IPS-NIHi7 (cell line): ENCODE results near the gene EPS8.
"Not testable (repeated sequence)": the region's sequence is repeated elsewhere in the genome, so short reads cannot be mapped to it uniquely, and the experiment has no call there.

Experiments
- DNase-seq: peaks from one replicate; pipeline ENCODE4 v3.0.0; 2012; ENCODE audit warnings: mixed read lengths; ENCODE audit errors: extremely low spot score

The EPS8 gene

DNA sequence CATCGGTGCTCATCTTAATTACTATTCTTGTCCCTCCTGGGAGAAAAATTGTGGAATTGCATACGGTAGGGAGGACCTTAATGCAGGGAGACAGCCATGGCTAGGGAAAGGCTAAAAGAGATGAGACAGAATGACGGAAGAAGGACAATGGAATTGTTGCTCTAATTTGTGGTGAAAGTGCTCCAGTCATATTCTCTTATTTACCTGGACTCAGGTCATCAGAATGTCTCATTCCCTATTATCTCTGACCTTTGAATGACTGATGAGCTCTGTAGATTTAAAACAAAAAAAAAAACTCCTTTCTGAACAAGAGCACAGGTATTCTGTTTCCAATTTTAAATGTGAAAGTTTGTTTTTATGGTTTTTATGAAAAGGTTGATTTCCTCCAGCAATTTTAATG is 8.6 kb upstream of the EPS8 start:
- DNase-seq: no peak

DNA sequence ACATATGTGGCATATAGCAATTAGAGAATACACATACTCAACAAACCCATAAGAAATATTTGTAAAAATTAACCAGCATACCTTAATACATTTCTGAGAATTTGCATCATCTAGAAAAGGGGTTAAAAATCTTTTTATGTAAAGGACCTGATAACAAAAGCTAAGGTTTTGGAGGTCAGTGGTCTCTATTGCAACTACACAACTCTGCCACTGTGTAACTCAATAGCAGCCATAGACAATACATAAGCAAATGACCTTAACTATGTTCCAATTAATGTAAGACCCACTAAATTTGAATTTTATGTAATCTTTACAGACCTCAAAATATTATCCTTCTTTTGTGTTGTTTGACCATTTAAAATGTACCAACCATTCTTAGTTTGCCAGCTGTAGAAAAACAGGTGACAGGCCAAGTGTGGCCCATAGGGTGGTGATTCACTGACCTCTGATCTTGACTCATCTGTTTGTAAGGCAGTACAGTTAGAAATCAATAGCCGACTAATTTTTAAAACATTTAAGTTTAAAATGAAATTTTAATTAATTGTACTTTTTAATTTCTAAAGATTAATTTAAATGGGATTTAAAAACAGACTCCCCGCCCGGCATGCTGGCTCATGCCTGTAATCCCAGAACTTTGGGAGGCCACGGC is 7.4 kb upstream of the EPS8 start:
- DNase-seq: no peak

- no peak for DNase-seq
These were observed 5.6 kb upstream of the EPS8 start for GRCh38 chr12:15794836-15795235.

DNA sequence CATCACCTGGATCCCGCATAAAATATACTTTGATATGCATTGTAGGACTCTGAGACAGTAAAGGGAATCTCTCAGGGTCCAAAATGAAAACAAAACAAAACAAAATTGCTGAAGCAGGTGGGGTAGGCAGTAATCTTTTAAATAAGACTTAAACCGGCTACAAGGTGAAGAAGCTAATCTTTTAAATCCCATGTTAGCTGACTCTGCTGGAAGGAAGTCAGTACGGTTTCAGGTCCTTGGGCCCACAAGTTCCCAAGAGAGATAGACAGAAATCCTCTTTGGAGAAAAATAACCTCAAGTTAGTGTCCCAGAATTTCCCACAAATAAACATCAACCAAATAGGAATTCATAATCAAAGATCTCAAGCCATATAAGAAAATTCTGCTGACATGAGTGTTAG is 5.0 kb upstream of the EPS8 start:
- DNase-seq: no peak

GRCh38 chr12:15788233-15789219 is 662 bp downstream of the EPS8 start:
- peak; percentile 27 for DNase-seq

GRCh38 chr12:15787778-15788177 is 1.4 kb downstream of the EPS8 start:
- DNase-seq: no peak

GRCh38 chr12:15786772-15787171 is 2.4 kb downstream of the EPS8 start:
- DNase-seq: no peak

DNA sequence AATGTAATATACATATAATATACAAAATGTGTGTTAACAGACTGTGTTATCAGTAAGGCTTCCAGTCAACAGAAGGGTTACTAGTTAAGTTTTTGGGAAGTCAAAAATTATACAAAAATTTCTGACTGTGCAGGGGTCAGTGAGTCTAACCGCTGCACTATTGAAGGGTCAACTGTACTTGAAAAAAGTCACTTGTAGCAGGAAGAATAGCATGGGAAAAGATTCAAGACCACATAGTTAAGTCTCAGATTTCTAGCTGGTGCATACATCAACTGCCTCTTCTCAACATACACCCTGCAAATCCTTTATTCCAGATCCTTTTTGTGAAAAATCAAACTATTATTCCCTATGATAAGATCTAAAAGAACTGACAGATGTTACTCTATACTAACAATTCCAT is 5.9 kb downstream of the EPS8 start:
- DNase-seq: no peak

- DNase-seq: no peak
These were observed 6.5 kb downstream of the EPS8 start for GRCh38 chr12:15782667-15783066.

DNA sequence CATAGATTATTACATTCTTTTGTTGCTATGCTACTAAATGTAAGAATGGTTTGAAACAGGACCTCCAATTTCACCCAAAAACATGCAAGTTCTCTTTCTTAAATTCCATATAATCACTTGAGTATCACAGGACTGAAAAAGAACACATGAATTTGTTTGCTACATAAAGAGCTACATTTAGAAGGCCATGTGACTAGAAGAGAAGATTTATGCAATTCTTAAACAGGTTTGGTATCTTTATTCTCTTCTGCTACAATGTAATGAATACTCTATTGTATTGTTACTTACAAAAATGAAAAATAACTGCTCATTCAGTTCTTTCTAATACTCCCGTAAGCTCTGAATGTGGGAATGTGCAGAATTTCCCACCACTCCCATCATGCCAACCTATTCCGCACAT is 9.3 kb downstream of the EPS8 start:
- DNase-seq: no peak

- no peak for DNase-seq
These were observed 11.1 kb downstream of the EPS8 start for GRCh38 chr12:15778126-15778525.

DNA sequence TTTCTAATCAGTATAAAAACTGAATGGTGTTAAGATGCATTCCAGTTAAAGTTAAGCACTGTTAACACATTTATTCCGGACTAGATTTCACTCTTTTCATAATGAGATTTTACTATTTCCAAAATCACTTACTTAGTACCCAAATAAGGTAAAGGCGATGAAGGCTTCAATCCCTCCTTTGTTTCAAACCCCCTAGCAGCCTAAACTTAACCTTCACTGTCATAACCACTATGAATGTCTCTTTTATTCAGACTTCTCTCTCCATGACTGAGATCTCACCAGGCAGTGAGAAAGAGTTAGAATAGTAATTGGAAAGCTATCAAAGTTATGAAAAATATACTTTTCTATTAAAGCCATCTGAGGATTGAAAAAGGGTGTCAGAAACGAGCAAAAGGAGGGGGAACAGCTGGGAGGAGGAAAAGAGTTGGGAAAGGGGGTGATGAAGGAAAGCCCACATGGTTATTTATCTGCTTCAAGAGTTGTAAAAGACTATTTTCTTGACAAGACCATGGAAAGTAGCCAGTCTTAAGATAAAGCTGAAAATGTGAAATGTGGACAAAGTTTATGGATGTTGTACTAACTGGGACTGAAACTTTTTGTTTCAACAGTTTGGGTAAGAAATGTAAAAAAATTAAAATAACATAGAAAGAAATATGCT is 11.7 kb downstream of the EPS8 start:
- no peak for DNase-seq

DNA sequence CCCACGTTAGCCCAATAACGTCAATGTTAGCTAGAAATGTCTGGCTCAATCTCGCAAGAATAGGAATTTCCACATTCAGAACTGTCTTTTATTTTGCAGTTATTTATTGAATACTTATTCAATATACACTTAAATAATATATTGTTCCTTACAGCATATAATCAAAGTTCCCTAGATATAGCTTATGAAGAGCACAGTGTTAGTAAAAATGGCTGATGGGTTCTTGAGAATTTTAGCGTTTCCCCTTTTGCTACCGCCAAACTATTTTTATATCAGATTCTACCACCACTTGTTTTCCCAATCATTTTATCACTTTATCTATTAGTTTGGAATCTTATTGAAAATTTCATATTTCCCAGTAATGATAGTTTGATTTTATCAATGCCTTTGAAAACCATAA is 12.7 kb downstream of the EPS8 start:
- no peak for DNase-seq

GRCh38 chr12:15774819-15775218 is 14.4 kb downstream of the EPS8 start:
- DNase-seq: no peak

DNA sequence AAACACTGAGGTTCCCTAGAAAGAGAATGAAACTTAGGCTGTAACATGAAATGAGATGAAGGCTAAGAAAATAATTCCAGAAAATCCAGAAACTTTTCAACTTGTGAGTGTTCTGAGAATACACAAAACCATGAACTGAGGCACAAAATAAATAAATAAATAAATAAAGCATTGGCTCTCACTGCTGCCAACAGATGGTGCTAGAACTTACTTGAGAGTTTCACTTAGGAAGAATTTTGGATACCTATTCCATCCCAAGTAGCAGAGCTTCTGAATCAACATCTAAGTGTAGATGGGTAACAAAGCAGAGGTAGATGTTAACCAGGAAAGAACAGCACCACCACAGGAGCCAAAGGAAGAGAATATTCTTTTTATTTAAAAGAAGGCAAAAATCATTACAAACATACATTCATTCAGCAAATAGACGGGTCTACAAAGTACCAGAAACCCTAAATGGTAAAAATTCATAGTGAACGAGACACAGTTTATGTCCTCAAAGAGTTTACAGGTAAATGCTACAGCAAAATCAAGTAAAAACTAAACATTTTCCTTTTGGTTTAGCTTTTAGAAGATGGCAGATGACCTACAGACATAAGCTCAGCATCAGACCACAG is 16.7 kb downstream of the EPS8 start:
- peak; percentile 16 for DNase-seq

GRCh38 chr12:15770581-15770980 is 18.6 kb downstream of the EPS8 start:
- no peak for DNase-seq

- no peak for DNase-seq
These were observed 19.2 kb downstream of the EPS8 start for GRCh38 chr12:15770021-15770420.

DNA sequence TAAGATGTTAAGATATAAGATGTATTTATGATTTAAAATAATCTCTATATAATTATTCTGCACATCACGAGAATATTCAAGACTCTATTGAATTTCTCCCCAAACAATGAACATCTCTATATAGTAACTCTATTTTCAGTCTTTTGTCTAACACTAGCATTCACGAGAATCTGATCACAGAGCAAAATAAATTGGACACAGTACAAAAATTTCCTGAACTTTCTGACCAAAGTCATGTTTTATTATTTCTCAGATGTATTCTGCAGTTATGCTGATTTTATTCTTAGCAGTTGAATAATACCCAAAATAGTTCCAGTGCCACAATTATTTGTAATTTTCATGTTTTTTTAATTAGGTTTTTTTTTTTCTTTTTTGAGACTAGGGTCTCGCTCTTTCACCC is 19.6 kb downstream of the EPS8 start:
- no peak for DNase-seq

DNA sequence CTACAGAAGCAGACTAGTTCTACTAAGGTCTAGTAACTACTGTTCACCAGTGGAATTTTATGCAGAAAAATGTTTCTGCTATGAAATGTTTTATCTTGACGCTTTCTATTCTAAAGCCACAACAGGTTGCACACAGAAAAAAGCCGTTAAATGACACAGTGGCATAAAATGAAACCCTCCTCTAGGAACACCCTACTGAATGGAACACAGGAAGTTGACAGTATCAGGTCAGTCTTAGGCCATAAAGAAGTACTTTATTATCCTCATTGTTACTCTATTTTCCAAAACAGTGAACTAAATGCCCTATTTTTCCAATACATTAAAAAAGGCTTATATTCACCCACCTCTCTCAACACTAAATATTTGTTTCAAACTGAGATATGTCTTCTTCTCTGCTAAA is 21.9 kb downstream of the EPS8 start:
- DNase-seq: no peak

DNA sequence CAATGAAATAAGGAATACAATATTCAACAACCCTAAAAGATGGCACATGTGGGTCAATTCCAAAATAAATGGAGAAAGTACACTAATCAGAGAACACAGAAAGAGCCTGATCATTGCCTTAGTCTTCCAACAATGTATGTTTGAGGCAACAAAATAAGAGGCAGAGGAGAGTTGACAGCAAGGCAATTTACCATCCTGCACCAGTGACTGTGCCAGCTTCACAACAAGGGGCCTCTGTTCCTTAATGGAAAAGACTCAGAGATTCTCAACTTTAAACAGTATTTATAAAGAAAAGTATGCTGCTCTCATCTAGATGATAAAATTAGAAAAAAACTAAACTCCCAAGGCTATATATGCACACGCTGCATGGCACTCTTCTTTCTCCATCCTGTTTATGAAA is 25.9 kb downstream of the EPS8 start:
- DNase-seq: no peak

DNA sequence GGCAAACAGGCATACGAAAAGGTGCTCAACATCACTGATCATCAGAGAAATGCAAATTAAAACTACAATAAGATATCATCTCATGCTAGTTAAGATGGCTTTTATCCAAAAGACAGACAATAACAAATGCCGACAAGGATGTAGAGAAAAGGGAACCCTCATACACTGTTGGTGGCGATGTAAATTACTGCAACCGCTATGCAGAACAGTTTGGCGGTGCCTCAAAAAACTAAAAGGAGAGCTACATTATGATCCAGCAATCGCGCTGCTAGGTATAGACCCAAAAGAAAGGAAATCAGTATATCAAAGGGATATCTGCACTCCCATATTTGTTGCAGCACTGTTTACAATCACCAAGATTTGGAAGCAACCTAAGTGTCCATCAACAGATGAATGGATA is 27.0 kb downstream of the EPS8 start:
- DNase-seq: not testable (repeated sequence)

GRCh38 chr12:15757553-15758255 is 31.5 kb downstream of the EPS8 start:
- DNase-seq: peak; percentile 13
